PC-3 (cell line): Measurements from ENCODE around the gene FMNL3. TPM values are rescaled to one million over a fixed set of nuclear protein-coding genes. Genes with fewer than 3 reads are reported as not detected.
"Not testable (repeated sequence)": the region's sequence is repeated elsewhere in the genome, so short reads cannot be mapped to it uniquely, and the experiment has no call there.

Experiments used
- ATAC-seq: fragments of 200-7000 bp; cut with Tn5 transposase; 2 replicates; pipeline ENCODE4 v1.9.1; 2020; ENCODE audit warnings: mild to moderate bottlenecking, moderate library complexity
- BruUV-seq: library from RNA; stranded (reverse); fragments of 400-500 nt; replicated peaks from 2 replicates; lab custom pipeline; 2021; lab: Mats Ljungman, UMichigan
- CTCF ChIA-PET: fragments of 300-600 bp; sonication (Branson Sonifier 250); formaldehyde crosslinking; loops from one replicate; lab custom pipeline; 2022; ENCODE audit warnings: antibody characterized with exemption; lab: Charles Lee
- POLR2A ChIA-PET: fragments of 300-600 bp; sonication (Branson Sonifier 250); formaldehyde crosslinking; loops from one replicate; lab custom pipeline; 2022; ENCODE audit warnings: antibody characterized with exemption; ENCODE audit not compliant: unreplicated experiment; lab: Charles Lee
- DNase-seq: peaks from one replicate; pipeline ENCODE4 v3.0.0-alpha.2; 2015
- H2AFZ ChIP-seq: fragments of 300-600 bp; sonication (generic); 2 replicates; pipeline ENCODE4 v1.6.0; 2016; ENCODE audit warnings: antibody characterized with exemption, low read length
- H3F3A ChIP-seq: fragments of 300-600 bp; sonication (generic); one replicate; pipeline ENCODE4 v1.6.0; 2017; ENCODE audit warnings: antibody characterized with exemption, low read length, control low read depth, mild to moderate bottlenecking; ENCODE audit not compliant: unreplicated experiment
- H3K27ac ChIP-seq: fragments of 300-600 bp; sonication (generic); 2 replicates; pipeline ENCODE4 v1.5.1; 2016; ENCODE audit warnings: mild to moderate bottlenecking, low read length
- H3K27me3 ChIP-seq: fragments of 300-600 bp; sonication (generic); 2 replicates; pipeline ENCODE4 v1.6.1; 2016; ENCODE audit warnings: low read length, mixed read lengths
- H3K36me3 ChIP-seq: fragments of 300-600 bp; sonication (generic); 2 replicates; pipeline ENCODE4 v1.6.1; 2016; ENCODE audit warnings: low read depth, mixed run types, low read length, mixed read lengths
- H3K4me1 ChIP-seq: fragments of 300-600 bp; sonication (generic); 2 replicates; pipeline ENCODE4 v1.5.1; 2016; ENCODE audit warnings: low read length; ENCODE audit not compliant: insufficient read depth
- H3K4me2 ChIP-seq: fragments of 300-600 bp; sonication (generic); 2 replicates; pipeline ENCODE4 v1.6.0; 2016; ENCODE audit warnings: low read length
- H3K4me3 ChIP-seq: fragments of 300-600 bp; sonication (generic); 2 replicates; pipeline ENCODE4 v1.5.1; 2016; ENCODE audit warnings: mild to moderate bottlenecking, low read length, mixed read lengths
- H3K79me2 ChIP-seq: fragments of 300-600 bp; sonication (generic); 2 replicates; pipeline ENCODE4 v1.6.1; 2017; ENCODE audit warnings: low read length, mixed read lengths
- H3K9ac ChIP-seq: fragments of 300-600 bp; sonication (generic); 2 replicates; pipeline ENCODE4 v1.6.0; 2016; ENCODE audit warnings: mild to moderate bottlenecking, low read length
- H3K9me2 ChIP-seq: fragments of 300-600 bp; sonication (generic); replicated peaks from 2 replicates; pipeline ENCODE4 v1.6.1; 2016; ENCODE audit warnings: mixed run types, low read length, mixed read lengths
- H3K9me3 ChIP-seq: fragments of 300-600 bp; sonication (generic); 2 replicates; pipeline ENCODE4 v1.6.1; 2016; ENCODE audit warnings: low read length, mixed read lengths
- H4K20me1 ChIP-seq: fragments of 300-600 bp; sonication (generic); 2 replicates; pipeline ENCODE4 v1.6.1; 2016; ENCODE audit warnings: low read length, mixed read lengths
- EZH2 ChIP-seq: fragments of 300-600 bp; sonication (generic); IDR thresholded peaks from one replicate; pipeline ENCODE4 v1.6.1; 2017; ENCODE audit warnings: antibody characterized with exemption, mild to moderate bottlenecking, low read length; ENCODE audit not compliant: unreplicated experiment
- EZH2phosphoT487 ChIP-seq: fragments of 300-600 bp; sonication (generic); IDR thresholded peaks from 2 replicates; pipeline ENCODE4 v1.6.1; 2018; ENCODE audit warnings: mild to moderate bottlenecking, antibody characterized with exemption, low read length, borderline replicate concordance
- intact Hi-C: fragments of 100-400 bp; cut with micrococcal nuclease; formaldehyde crosslinking; loops from 2 replicates; pipeline ENCODE4 v1.9.0; 2023
- total RNA-seq: library from RNA; depleted of rRNA; stranded (reverse); fragments of >200 nt; gene quantifications from 2 replicates; pipeline ENCODE4 v1.2.3, GENCODE V29; 2014
- TF ChIP-seq, protein P1 (sequence below): fragments of 300-600 bp; sonication (generic); conservative IDR thresholded peaks from 2 replicates; pipeline ENCODE4 v1.5.1; 2017; ENCODE audit warnings: antibody characterized with exemption, low read depth, mild to moderate bottlenecking, low read length

FMNL3 gene
- total RNA-seq, 1 experiment from 2014 or later, result 6.2 TPM

DNA sequence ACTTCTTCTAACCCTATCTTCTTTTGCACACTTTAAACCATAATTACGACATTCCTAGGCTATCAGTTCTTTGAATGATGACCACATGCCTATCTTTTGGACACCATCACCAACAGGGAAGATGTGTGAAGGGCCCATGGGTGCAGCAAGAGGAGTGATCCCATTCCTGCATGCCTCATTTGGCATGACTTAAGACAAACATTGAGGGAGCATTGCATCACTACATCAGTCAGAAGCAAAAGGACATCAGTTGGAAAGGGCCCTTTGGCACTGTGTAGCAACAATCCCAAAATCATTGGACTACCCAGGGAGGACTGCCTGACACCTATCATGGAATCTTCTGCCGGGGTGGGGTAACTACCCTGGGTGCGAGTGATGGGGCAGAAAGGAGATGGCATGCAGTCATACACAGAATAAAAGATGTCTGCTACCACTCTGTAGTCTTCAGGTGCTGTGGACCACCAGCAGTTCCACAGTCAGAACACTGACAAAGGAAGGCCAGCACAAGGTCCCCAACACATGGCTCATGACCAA lies 23.4 kb upstream of the FMNL3 start:
- Histone ChIP-seq H3K4me3 (no peak overlapping the region), H3K9me3 (no peaks in the 10 kb centered on the region), H3K4me1 (no peaks in the 10 kb centered on the region), H3K4me2 (no peak overlapping the region), H3F3A (no peaks in the 10 kb centered on the region), H3K36me3 (no peaks in the 10 kb centered on the region), H3K9me2 (no peaks in the 10 kb centered on the region), H3K79me2 (no peaks in the 10 kb centered on the region), H3K27me3 (no peaks in the 10 kb centered on the region), H4K20me1 (no peaks in the 10 kb centered on the region), H3K9ac (no peak overlapping the region), H3K27ac (no peak overlapping the region), H2AFZ (no peak overlapping the region)
- DNase-seq, result peak; percentile 16
- intact Hi-C loops, result no loop called here
- CTCF ChIA-PET, result no interaction called here
- TF ChIP-seq EZH2phosphoT487 (no peak), EZH2 (no peak)
- TF ChIP-seq, protein P1, sequence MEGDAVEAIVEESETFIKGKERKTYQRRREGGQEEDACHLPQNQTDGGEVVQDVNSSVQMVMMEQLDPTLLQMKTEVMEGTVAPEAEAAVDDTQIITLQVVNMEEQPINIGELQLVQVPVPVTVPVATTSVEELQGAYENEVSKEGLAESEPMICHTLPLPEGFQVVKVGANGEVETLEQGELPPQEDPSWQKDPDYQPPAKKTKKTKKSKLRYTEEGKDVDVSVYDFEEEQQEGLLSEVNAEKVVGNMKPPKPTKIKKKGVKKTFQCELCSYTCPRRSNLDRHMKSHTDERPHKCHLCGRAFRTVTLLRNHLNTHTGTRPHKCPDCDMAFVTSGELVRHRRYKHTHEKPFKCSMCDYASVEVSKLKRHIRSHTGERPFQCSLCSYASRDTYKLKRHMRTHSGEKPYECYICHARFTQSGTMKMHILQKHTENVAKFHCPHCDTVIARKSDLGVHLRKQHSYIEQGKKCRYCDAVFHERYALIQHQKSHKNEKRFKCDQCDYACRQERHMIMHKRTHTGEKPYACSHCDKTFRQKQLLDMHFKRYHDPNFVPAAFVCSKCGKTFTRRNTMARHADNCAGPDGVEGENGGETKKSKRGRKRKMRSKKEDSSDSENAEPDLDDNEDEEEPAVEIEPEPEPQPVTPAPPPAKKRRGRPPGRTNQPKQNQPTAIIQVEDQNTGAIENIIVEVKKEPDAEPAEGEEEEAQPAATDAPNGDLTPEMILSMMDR, result no peak
- no TSS peak for BruUV-seq
- peak; percentile 29; the same call in 1 of the 2 replicates for ATAC-seq
- POLR2A ChIA-PET, result no interaction called here

DNA sequence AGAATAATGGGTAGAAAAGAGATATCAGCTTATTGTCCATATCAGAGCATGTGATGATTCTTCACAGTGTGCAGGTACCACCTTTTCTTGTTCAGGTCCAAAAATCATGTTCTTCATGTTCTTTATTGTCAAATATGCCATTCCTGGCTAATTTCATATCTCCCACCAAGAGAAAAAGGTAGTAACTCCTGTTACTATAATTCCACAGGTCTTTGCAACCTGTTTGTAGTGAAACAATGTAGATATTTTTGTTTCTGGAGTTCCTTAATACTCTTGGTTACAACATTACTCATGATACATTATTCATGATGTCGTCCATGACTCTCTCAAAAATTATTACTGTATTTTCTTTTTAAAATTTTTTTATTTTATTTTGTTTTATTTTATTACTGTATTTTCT lies 22.8 kb upstream of the FMNL3 start:
- TF ChIP-seq EZH2phosphoT487 (no peak), EZH2 (no peak)
- TF ChIP-seq, protein P1, result no peak
- ATAC-seq (no peak), DNase-seq (no peak)
- no TSS peak for BruUV-seq
- no peaks in the 10 kb centered on the region for H3K9me3 ChIP-seq
- H3K4me2 ChIP-seq, result no peak overlapping the region
- H3K36me3 ChIP-seq, result no peaks in the 10 kb centered on the region
- H3K27ac ChIP-seq, result no peak overlapping the region
- H3K4me1 ChIP-seq, result no peaks in the 10 kb centered on the region
- no peaks in the 10 kb centered on the region for H3K79me2 ChIP-seq
- POLR2A ChIA-PET, result no interaction called here
- intact Hi-C loops, result no loop called here
- H3K9ac ChIP-seq, result no peak overlapping the region
- H3K9me2 ChIP-seq, result no peaks in the 10 kb centered on the region
- CTCF ChIA-PET, result no interaction called here
- H4K20me1 ChIP-seq, result no peaks in the 10 kb centered on the region
- H3K4me3 ChIP-seq, result no peak overlapping the region
- no peaks in the 10 kb centered on the region for H3F3A ChIP-seq
- no peaks in the 10 kb centered on the region for H3K27me3 ChIP-seq
- H2AFZ ChIP-seq, result no peak overlapping the region

DNA sequence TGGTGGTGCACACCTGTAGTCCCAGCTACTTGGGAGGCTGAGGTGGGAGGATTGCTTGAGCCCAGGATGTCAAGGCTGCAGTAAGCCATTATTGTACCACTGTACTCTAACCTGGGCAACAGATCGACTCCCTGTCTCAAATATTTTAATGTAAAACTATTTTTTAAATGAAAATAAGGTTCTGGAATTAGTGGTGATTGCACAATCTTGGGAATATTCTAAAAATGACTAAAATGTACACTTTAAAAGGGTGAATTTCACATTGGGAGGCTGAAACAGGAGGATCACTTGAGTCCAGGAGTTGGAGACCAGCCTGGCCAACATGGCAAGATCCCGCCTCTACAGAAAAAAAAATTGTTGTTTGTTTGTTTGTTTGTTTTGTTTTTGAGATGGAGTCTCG lies 21.2 kb upstream of the FMNL3 start:
- ChIA-PET POLR2A (no interaction called here), CTCF (no interaction called here)
- no peaks in the 10 kb centered on the region for H4K20me1 ChIP-seq
- H2AFZ ChIP-seq, result no peak overlapping the region
- TF ChIP-seq EZH2phosphoT487 (no peak), EZH2 (no peak)
- no peak overlapping the region for H3K9ac ChIP-seq
- intact Hi-C loops, result no loop called here
- no peaks in the 10 kb centered on the region for H3K4me1 ChIP-seq
- H3K36me3 ChIP-seq, result no peaks in the 10 kb centered on the region
- H3K79me2 ChIP-seq, result no peaks in the 10 kb centered on the region
- H3K27me3 ChIP-seq, result no peaks in the 10 kb centered on the region
- no peaks in the 10 kb centered on the region for H3K9me2 ChIP-seq
- BruUV-seq, result no TSS peak
- no peak overlapping the region for H3K4me2 ChIP-seq
- no peaks in the 10 kb centered on the region for H3K9me3 ChIP-seq
- H3F3A ChIP-seq, result no peaks in the 10 kb centered on the region
- no peak overlapping the region for H3K4me3 ChIP-seq
- no peak for ATAC-seq
- no peak overlapping the region for H3K27ac ChIP-seq
- DNase-seq, result no peak

DNA sequence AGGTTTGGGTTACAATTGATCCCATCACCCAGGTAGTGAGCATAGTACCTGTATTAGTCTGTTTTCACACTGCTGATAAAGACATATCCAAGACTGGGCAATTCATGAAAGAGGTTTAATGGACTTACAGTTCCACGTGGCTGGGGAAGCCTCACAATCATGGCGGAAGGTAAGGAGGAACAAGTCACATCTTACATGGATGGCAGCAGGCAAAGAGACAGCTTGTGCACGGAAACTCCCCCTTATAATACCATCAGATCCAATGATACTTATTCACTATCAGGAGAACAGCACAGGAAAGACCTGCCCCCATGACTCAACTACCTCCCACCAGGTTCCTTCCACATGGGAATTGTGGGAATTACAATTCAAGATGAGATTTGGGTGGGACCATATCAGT lies 14.2 kb upstream of the FMNL3 start:
- ATAC-seq, H3K9me3 ChIP-seq, H3K27me3 ChIP-seq, POLR2A ChIA-PET, H3K4me1 ChIP-seq, H3F3A ChIP-seq, BruUV-seq, intact Hi-C loops, H3K4me2 ChIP-seq, H3K27ac ChIP-seq, CTCF ChIA-PET, H3K9me2 ChIP-seq, H3K79me2 ChIP-seq, H3K36me3 ChIP-seq, H2AFZ ChIP-seq, H3K9ac ChIP-seq, H4K20me1 ChIP-seq, H3K4me3 ChIP-seq, DNase-seq: not testable (repeated sequence)
